HL-60 (cell line): ENCODE measurements around the gene DUSP28.
A peak's percentile ranks its signal among the peaks of the same experiment; 100 is the strongest.

Experiments
- DNase-seq, 2 experiments: peaks; one replicate each; pipeline ENCODE4 v3.0.0-alpha.2; 2010 to 2020; ENCODE audit warnings: low read depth in 1 of 2, low spot score in 1 of 2
- H3K27ac ChIP-seq: fragments of 250-450 bp; sonication (Bioruptor Pico); replicated peaks from 2 replicates; pipeline ENCODE4 v1.5.1; 2020; ENCODE audit warnings: mild to moderate bottlenecking, moderate library complexity
- H3K27me3 ChIP-seq: fragments of 250-450 bp; sonication (Bioruptor Pico); 2 replicates; pipeline ENCODE4 v1.5.1; 2021; ENCODE audit warnings: mild to moderate bottlenecking, moderate library complexity; ENCODE audit not compliant: insufficient read depth, poor library complexity, severe bottlenecking
- H3K4me3 ChIP-seq: replicated peaks from 2 replicates; pipeline ENCODE4 v1.5.1; 2011; ENCODE audit warnings: mild to moderate bottlenecking, control low read depth, low read length; ENCODE audit not compliant: insufficient read depth
- GABPA ChIP-seq: IDR thresholded peaks from 2 replicates; pipeline ENCODE4 v1.6.1; 2012; ENCODE audit warnings: low read depth
- POLR2AphosphoS5 ChIP-seq: IDR thresholded peaks from 2 replicates; pipeline ENCODE4 v1.6.1; 2012; ENCODE audit warnings: low read depth
- SPI1 ChIP-seq: IDR thresholded peaks from 2 replicates; pipeline ENCODE4 v1.6.1; 2012; ENCODE audit warnings: low read depth, mild to moderate bottlenecking, borderline replicate concordance
- TF ChIP-seq, protein P1 (sequence below): IDR thresholded peaks from one replicate; pipeline ENCODE4 v1.5.1; 2011; ENCODE audit warnings: low read length, control low read depth, inconsistent platforms; ENCODE audit not compliant: insufficient read depth
- TF ChIP-seq, protein P2 (sequence below): IDR thresholded peaks from 2 replicates; pipeline ENCODE4 v1.6.1; 2012; ENCODE audit warnings: low read depth; ENCODE audit not compliant: insufficient replicate concordance

Gene DUSP28

DNA sequence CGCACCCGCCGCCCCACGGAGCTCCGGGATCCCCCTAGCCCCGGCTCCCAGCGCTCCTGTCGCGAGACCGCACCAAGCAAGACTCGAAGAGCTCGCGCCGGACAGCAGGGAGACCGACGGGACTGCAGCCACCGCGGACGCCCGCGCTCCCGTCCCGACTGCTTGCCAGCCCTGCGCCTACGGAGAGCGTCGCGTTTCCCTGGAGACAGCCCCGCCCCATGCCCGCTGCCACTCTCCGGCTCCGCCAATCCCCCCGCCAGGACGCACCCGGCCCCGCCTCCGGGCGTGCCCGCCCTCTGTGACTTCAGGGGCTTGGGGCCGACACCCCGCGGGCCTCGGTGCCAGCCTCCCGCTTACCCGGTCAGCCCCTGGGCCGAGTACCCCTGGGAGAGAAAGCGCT, 2.3 kb upstream of the DUSP28 start, which contains the start of gene ANKMY1:
TSS of gene ANKMY1 (minus strand) at position 181 of the 400 bp plus-strand sequence. CDS start 653 bp downstream, outside the sequence.
- Histone ChIP-seq H3K27ac (no peak within 1 kb of the TSS), H3K27me3 (no peaks in the 10 kb centered on the region), H3K4me3 (no peak within 1 kb of the TSS)
- DNase-seq, result no peak
- TF ChIP-seq GABPA, result no peak
- TF ChIP-seq, protein P1, sequence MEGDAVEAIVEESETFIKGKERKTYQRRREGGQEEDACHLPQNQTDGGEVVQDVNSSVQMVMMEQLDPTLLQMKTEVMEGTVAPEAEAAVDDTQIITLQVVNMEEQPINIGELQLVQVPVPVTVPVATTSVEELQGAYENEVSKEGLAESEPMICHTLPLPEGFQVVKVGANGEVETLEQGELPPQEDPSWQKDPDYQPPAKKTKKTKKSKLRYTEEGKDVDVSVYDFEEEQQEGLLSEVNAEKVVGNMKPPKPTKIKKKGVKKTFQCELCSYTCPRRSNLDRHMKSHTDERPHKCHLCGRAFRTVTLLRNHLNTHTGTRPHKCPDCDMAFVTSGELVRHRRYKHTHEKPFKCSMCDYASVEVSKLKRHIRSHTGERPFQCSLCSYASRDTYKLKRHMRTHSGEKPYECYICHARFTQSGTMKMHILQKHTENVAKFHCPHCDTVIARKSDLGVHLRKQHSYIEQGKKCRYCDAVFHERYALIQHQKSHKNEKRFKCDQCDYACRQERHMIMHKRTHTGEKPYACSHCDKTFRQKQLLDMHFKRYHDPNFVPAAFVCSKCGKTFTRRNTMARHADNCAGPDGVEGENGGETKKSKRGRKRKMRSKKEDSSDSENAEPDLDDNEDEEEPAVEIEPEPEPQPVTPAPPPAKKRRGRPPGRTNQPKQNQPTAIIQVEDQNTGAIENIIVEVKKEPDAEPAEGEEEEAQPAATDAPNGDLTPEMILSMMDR, result no peak
- TF ChIP-seq SPI1, result no peak
- no peak for TF ChIP-seq POLR2AphosphoS5
- TF ChIP-seq, protein P2, sequence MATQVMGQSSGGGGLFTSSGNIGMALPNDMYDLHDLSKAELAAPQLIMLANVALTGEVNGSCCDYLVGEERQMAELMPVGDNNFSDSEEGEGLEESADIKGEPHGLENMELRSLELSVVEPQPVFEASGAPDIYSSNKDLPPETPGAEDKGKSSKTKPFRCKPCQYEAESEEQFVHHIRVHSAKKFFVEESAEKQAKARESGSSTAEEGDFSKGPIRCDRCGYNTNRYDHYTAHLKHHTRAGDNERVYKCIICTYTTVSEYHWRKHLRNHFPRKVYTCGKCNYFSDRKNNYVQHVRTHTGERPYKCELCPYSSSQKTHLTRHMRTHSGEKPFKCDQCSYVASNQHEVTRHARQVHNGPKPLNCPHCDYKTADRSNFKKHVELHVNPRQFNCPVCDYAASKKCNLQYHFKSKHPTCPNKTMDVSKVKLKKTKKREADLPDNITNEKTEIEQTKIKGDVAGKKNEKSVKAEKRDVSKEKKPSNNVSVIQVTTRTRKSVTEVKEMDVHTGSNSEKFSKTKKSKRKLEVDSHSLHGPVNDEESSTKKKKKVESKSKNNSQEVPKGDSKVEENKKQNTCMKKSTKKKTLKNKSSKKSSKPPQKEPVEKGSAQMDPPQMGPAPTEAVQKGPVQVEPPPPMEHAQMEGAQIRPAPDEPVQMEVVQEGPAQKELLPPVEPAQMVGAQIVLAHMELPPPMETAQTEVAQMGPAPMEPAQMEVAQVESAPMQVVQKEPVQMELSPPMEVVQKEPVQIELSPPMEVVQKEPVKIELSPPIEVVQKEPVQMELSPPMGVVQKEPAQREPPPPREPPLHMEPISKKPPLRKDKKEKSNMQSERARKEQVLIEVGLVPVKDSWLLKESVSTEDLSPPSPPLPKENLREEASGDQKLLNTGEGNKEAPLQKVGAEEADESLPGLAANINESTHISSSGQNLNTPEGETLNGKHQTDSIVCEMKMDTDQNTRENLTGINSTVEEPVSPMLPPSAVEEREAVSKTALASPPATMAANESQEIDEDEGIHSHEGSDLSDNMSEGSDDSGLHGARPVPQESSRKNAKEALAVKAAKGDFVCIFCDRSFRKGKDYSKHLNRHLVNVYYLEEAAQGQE, result no peak

DNA sequence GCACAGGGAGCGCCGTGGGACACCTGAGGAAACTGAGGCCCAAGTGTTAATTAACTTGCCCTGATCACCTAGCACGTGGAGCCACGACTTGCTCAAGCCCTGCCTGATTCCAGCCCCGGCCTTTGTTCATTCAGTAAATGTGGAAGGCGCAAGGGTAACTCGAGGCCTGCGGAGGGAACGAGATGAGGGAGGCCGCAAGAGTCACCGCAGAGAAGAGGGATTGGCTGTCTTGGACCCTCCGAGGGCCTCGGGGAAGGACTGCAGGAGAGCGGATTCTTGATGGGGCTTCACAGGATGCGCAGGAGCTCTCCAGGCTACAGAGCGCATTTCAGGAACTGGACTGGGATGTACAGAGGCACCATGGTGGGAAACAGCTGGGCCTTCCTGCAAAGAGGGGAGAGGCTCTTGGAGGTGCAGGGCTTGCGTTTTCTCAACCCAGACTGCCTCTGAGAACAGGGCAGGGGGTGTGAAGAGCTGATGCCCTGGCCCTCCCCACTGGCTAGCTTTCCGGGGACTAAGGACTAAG, 1.9 kb upstream of the DUSP28 start:
- H3K4me3 ChIP-seq, result no peak overlapping the region
- DNase-seq, result no peak
- no peaks in the 10 kb centered on the region for H3K27me3 ChIP-seq
- no peak overlapping the region for H3K27ac ChIP-seq
- no peak for TF ChIP-seq SPI1
- no peak for TF ChIP-seq POLR2AphosphoS5
- TF ChIP-seq, protein P2, result no peak
- TF ChIP-seq, protein P1, result no peak
- no peak for TF ChIP-seq GABPA

DNA sequence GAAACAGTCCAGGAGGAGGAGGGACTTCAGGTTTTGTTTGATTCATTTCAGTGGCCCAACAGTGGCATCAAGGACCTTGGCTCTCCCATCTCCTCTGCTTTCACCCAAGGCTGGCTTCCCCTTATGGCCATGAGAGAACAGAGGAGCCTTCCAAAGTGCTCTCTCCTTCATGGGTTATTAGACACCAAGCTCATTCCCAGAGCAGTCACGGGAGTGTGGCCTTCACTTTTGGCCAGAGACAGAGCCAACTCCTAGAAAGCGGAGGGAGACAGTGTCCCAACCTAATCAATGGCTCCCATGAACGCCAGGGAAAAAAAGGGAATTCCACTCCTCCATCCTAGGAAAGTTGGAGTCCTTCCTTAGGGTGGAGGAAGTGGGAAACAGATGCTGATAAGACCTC, 871 bp upstream of the DUSP28 start:
- DNase-seq, result no peak
- peak overlapping the region; percentile 99 for H3K27ac ChIP-seq
- H3K4me3 ChIP-seq, result no peak overlapping the region
- no peaks in the 10 kb centered on the region for H3K27me3 ChIP-seq
- TF ChIP-seq, protein P2, result no peak
- TF ChIP-seq, protein P1, result no peak
- TF ChIP-seq POLR2AphosphoS5, result no peak
- TF ChIP-seq GABPA, result no peak
- no peak for TF ChIP-seq SPI1
